Right forelimb (tissue), 1 donor: ENCODE results near the gene TMEM44.
"Not testable (repeated sequence)": the region's sequence is repeated elsewhere in the genome, so short reads cannot be mapped to it uniquely, and the experiment has no call there.

Experiments used
- DNase-seq: peaks from one replicate; pipeline ENCODE4 v3.0.0-alpha.2; 2018

The TMEM44 gene

DNA sequence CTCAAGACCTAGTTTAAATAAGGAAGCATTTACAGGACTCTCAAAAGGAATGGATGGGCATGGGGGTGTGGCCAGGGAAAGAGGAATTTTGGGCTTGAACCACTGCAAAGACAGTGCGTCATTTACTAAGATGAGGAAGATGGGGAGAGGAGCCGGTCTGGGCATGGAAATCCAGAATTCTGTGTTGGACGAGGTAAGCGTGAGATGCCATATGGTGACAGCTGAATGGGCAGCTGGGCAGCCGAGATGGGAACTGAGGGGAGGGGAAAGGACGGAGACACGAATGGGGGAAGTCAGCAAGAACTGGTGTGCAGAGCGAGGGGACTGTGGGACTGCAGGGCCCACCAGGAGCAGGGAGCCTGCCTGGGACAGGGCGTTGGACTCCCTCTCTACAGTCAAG, 24.2 kb downstream of the TMEM44 start:
- DNase-seq: no peak

- DNase-seq: no peak
These were observed 25.4 kb downstream of the TMEM44 start for GRCh38 chr3:194607592-194608389.

DNA sequence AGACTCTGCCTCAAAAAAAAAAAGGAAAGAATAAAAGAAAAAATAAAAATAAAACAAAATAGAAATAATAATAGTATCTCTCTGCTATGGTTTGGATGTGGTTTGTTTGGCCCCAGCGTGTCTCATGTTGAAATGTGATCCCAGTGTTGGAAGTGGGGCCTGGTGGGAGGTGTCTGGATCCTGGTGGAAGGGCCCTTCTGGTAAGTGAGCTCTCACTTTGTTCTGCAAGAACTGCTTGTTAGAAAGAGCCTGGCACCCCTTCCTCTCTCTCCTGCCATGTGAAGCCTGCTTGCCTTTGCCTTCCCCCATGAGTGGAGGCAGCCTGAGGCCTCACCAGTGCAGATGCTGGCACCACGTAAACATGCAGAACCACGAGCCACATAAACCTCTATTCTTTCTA, 26.3 kb downstream of the TMEM44 start:
- no peak for DNase-seq

DNA sequence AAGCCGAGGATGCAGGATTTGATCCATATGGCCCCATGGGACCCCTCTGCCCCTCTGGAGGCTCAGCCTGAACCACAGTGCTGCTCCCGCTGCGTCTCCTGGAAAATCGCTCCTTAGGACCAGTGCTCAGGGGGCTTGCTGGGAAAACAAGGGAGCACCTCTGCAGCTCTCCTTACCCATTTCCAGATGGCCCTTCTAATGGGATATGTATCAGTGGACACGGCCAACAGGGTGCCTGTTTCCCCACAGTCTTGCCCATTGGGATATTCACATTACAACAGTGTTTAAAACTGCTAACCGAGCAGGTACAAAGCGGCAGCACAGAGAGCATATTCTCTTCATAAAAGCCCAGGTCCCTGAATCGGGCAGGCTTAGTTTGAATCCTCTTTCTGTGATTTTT, 27.1 kb downstream of the TMEM44 start:
- no peak for DNase-seq

GRCh38 chr3:194605314-194605713, 27.9 kb downstream of the TMEM44 start:
- DNase-seq: not testable (repeated sequence)

DNA sequence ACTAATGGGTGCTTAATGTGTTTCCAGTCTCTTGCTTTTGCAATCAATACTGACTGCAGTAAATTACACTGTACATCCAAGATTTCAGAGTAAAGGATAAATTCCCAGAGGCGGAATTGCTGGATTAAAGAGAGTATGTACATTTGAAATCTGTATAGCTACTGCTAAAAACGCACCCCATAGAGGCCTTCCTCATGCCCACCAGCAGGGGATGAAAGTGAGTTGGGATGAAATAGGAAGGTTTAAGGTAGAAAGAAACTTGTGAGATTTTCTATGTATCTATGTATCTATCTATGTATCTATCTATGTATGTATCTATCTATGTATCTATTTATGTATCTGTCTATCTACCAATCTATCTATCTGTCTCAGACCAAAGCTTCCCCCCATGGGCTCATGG, 28.4 kb downstream of the TMEM44 start:
- no peak for DNase-seq

DNA sequence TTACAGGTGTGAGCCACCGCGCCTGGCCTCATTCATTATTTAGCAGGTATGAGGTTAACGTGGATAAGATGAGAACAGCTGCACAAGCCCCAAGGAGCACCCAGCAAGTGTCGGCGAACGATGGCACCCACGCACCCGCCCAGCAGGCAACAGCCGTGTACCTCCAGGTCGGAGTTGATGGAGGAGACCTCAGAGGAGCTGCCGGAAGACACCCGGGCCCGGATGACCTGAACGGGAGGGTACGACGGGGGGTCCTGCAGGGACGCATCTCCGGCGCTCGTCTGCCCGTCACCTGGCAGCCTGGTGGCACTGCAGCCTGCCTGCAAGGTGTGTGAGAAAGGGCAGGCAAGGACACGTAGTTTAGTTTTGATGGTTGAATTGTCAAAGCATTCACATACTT, 29.1 kb downstream of the TMEM44 start:
- no peak for DNase-seq

- DNase-seq: no peak
These were observed 30.5 kb downstream of the TMEM44 start for GRCh38 chr3:194602669-194603171.

DNA sequence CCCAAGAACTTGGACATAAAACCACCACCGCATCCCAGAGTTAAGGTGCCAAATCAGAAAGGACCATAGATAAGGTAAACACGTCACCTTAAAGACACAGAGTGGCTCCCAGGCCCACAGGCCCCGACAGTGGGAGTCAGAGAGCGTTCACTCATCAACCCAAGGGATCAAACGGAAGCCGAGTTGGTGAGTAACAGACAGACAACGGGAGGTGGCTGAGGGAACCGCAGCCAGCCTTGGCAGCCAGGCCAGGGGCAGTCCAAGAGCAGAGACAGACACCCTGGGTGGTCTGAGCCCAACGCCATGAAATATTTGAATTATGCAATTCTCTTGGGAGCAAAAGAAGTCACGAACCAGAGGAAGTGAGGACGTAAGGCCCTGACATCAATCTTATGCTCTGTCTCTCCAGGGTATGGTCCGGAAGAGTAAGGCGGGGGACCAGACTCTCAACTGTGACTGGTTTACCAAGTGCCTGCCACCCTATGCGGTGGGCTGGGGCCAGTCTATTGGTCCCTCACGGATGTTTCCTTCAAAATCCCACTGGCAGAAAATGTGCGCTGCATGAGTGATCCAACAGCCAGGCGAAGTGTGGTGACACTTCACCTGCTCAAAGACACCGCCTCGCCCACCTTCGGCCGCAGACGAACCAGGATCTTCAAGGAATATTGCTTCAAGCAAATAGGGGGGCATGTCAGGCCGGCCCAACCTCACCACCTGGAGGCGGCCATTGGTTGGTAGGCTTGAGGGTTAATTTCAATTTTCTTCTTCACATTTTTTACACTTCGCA, 34.3 kb downstream of the TMEM44 start:
- DNase-seq: no peak

GRCh38 chr3:194596906-194597305, 36.3 kb downstream of the TMEM44 start:
- DNase-seq: no peak

DNA sequence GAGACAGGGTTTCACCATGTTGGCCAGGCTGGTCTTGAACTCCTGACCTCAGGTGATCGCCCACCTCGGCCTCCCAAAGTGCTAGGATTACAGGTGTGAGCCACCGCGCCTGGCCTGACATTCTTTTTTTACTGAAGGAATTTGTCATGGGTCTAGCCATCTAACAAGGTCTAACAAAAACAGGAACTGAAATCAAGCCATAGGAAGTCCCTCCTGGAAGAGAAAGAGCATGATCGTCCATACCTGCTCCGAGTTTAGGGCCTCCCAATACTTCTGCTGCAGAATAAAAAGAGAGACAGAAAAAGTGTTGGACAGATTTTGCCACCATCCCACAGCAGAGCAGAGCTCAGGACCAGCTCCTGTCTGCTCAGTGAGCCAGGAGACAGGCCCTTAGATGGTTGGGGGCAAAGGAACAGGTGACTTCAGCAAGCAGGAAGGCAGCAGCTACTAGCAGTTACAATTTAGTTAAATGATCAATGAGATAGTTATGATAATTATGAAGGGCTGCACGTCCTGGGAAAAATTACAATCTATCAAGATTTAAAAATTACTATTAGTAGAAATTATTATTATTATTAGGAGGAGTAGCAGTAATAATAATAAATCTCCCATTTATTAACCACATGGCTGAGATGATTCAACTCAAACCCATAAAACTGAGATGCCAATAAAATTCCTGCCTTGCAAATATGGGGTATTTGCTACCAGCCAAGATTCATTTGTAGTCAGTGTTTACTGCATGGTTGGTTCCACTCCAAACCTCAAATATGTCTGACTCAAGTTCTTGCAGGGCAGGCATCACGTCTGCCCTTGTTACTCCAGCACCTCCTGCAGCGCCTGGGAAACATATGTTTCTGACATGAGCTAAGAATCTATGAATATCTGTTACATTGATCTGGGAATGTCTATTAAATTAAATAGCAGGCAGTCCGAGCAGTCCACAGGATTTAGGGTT, 40.1 kb downstream of the TMEM44 start:
- no peak for DNase-seq

GRCh38 chr3:194588741-194589140, 44.5 kb downstream of the TMEM44 start:
- no peak for DNase-seq

DNA sequence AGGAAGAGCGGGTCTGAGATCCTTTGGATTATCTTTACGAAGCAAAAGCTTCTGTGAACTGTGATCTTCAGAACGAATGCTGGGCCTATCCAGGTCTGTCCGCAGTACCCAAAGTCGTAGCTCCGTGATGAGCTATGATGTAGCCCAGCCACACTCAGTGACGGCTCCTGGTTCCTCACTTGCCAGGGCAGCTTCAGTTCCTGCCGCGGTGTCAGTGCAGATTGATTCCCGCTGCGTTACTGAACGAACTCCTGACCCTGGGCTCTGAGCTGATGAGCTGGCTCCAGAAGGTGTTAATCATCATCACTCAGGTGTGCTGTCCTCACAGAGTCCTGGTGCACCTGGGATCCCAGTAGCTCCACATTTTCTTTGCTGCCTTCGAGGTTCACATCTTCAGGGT, 45.0 kb downstream of the TMEM44 start:
- no peak for DNase-seq

DNA sequence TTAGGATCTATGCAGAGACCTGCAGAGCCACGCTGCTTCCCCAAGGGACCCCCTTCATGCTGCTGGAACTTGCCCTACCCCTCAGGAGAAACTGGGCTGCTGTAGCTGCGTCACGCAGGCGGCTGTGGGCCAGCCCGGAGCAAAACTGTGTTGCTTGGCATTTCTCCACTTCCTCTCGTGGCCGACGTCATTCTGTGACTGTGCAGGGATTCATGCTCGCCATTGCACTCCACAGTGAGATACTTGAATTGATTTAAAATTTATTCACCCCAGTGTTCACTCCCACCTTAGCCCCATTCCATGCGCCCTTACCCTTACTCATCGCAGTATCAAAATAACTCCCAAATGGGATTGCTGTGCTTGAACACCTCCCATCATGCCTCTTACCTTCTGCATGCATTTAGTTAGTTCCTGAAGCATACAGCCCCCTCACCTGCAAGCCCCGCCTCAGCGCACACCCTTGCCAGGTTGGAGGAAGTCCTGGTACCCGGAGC, 45.7 kb downstream of the TMEM44 start:
- DNase-seq: no peak

GRCh38 chr3:194586836-194587235, 46.4 kb downstream of the TMEM44 start:
- no peak for DNase-seq

DNA sequence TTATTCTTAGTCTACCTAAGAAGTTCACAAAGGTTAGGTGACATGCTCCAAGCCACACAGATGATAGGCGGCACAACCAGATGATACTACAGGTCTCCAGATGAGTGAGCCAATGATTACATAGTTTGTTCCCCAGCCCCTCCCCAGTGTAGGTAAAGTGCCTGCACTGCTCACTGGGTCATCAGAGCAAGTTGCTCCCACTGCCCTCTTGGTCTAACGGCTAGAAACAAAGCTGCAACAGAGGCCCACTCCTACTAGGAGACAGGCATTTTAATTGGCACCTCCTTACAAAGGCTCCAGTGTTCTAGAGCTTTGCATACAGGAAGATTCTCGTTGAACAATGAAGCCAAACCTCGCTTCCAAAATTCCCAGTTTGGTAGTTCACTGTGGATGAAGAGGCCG, 47.3 kb downstream of the TMEM44 start:
- no peak for DNase-seq

- no peak for DNase-seq
These were observed 48.4 kb downstream of the TMEM44 start for GRCh38 chr3:194584866-194585265.

DNA sequence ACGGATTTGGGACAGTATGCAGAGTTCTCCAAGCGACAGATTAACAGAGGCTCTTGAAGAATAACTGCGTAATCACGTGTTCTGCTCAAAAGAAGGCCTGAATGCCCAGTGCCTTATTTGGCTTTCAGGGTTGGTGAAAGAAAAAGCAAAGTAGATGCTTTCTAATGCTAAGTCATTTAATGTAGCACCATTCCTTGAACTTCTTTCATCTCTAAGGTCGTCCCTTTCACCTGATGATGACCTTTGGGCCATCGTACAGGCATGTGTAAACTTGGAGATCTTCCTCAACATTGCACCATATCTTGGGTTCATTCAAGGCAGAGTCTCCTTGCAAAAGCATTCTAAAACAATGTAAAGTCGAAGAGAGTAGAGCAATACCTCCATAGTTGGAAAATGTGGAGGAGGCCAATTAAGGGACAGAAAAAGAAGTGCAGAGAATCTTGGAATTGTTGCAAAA, 48.9 kb downstream of the TMEM44 start:
- no peak for DNase-seq

- DNase-seq: no peak
These were observed 50.9 kb downstream of the TMEM44 start for GRCh38 chr3:194582196-194582905.

DNA sequence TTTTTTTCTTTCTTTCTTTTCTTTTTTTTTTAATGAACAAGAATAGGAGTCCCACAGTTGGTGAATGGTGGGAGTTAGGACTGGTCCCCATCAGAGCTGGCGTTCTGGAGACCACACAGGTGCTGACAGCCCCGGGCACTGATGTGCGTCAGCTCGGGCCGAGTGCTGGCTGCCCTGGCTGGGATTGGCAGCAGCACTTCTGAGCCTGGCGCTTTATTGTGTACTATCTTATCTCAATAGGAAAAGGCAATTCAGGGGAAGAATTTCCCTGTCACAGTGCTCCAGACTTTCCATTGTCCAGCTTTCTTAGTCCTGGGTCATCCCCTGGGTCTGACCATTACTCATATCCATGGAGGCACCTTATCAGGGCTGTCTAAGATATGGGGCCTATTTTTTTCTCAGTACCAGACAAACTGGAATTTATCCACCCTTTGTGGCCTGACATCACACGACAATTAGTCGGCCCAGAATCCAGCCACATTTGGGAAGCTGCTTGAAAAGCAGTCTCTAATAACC, 54.1 kb downstream of the TMEM44 start:
- no peak for DNase-seq
